GM11168 (cell line): ENCODE results near the gene PCBP2.

Experiments used
- in situ Hi-C: fragments of 300-500 bp; cut with MboI; formaldehyde crosslinking; loops from one replicate; pipeline ENCODE4 v1.12.0; 2022; ENCODE audit warnings: low sequenced_read_pairs; ENCODE audit not compliant: unreplicated experiment

Gene PCBP2

DNA sequence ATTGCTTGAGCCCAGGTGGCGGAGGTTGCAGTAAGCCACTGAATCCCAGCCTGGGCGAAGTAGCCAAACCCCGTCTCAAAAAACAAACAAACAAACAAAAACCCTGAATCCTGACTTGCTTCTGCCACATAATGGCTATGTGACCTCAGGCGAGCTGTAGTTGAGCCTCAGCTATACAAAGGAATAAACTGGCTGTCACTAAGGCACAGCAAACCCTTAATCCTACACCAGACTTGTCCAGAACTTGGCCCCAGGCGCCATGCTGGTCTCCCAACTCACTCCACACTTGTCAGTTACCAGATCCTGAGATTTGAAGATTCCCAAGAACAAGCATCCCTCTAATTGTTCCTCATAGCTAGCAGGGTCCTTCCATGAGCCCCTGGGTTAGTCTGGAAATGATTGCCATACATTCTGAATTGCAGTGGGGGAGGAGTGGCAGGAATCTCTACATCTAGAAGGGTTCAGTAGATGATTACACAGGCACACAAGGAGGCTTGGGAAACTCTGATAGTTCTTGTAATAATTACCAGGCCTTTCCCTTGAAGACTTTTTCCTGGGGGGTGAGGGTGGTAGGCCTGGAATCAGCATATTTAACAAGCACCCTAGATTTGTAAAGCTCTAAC lies 37.5 kb downstream of the PCBP2 start:
- in situ Hi-C loops, result no loop called here

DNA sequence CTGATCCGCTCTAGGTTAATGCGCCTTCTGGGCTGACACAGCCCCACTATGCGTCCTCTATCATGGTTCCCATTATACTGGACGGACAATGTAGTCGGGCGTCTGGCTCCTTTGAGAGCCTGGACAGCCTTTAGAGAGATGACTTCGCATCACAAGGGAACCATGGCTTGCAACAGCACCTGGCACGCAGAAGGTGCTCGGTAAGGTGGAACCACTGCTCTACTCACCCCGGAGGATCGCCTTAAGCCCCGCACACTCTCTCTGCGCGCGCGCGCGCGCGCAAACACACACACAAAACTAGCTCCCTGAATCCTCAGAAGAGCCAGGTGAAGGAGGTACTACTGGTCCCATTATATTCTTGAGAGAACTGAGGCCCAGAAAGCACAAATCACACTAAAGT lies 40.3 kb downstream of the PCBP2 start:
- in situ Hi-C loops, result no loop called here

DNA sequence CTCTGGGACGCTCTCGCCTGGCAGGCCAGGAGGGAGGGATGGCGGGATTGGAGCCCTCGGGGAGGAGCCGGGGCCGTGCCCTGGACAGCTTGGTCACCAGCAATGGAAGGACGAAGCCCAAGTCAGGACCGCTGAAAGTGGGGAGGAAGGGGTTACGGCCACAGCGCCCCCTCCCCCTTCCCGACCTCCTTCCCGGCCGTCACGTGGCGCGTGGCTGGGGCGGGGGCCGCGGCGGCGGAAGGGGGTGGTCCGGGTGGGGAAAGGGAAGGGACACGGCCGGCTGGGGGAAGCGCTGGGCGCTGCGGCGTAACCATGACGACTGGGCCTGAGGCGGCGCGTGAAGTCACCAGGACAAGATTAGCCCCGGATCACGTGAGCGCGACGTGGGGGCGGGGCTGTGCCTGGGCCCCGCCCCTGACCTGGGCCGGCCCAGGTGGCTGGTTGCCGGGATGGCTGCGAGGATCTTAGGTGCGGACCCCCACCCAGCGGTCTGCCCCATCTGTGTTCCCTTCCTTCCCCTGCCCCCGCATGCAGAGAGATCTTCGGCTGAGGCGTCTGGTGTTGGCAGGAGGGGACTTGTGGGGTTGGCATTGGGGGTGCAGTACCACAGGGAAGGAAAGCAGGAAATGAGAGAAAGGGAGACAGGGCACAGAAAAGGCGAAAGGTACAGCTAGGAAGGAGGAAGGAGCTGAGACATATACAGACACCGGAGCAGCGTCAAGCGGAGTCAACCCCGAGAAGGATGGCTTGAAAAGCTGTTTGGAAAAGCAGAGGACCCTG lies 41.1 kb downstream of the PCBP2 start:
- in situ Hi-C loops, result no loop called here

DNA sequence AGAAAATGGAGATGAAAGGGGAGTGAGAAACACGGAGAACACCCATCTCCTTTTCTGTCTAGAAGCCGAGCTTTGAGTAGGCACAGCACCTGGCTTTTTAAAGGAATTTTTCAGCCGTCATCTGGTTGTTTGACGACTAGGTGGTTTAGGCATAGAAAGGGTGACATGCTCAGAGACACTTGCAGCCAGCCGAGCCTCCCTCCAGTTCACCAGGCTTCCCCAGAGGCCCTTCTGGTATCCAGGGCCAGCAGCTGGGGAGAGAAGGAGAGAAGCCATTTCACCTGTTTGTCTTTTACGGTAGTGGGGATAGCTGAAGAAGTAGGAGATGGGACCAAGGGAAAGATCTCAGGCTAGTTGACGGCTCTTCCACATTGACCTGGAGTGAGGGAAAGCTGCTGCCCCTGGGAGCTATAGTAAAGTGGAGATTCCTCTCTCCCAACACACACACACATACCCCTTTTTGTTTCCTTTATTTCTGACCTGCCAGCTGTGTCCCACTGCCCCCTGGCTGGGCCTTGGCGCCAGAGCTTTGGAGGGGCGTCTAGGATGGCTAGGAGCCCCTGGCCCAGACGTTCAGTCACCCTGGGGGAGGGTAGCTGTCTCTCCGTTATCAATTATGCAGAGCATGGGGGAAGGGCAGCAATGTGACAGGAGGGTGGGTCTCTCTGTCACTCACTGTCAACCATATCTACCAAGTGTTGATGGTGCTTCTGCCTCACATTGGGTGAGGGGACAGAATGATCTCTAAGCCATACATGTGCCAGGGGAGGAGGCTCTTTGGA lies 41.9 kb downstream of the PCBP2 start:
- in situ Hi-C loops, result no loop called here

DNA sequence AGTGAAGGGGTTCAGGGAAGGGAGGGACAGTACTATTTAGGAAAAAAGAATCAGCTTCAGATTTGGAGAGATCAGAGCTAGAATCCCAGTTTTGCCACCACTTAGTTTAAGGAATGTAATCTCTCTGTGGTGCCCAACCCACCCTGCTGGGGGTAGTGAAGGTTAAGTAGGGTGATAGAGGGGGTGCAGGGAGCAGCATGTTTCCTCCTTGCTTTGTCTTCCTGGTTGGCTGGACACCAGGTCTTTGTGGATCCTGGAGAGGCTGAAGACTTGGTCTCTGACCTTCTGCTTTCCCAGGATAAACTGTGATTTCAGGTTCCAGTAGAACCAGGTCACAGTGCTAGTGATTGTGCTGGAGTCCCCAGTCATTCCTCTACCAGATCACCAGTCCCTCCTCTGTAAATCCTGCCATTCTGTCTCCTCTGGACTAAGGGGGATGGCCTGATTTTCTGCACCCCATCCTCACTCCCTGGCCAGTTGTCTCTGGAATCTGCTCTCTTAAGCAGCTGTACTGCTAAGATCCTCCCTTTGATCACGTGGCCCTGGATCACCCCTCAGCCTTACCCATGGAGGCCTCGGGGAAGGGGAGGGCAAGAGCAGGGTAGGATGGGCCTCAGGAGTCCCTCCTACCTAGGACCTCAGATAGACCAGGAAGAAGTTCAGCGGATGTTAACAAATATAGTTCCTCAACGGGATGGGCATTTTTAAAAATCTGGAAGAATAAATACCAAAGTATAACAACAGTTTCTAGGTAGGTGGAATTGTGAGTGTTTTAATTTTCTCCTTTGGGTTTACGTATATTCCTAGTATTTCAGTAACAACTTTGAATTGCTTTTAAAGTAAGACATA lies 44.2 kb downstream of the PCBP2 start:
- in situ Hi-C loops, result no loop called here

DNA sequence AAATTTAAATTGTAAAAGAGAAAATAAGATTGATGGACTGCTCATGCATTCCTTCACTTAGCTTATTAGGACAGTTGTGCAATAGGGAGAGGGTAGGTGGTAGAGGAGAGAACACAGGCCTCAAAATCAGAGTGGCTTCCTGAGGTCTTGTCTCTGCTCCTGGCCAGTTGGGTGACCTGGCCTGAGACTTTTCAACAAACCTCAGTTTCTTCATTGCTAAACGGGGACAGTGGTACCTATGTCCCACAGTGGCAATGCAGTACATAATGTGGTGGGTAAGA lies 44.8 kb downstream of the PCBP2 start:
- in situ Hi-C loops, result no loop called here

DNA sequence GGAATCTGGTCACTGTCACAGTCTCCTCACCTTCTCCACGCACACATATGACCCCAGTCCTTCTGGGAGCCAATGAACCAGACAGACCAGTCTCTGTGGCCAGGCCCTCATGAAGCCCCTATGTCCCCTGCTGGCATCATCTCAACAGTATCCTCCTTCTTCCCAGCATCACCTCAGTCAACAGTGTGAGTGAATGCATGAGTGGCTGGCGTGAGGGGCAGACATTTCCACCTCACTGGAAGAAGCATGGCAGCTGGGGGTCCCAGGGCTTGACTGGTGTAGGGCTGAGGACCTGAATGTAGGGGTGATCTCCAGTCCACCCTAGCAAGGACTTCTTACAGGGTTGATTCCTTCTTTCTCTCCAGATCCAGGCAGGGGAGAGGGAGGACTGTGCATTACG lies 45.6 kb downstream of the PCBP2 start:
- in situ Hi-C loops, result no loop called here

DNA sequence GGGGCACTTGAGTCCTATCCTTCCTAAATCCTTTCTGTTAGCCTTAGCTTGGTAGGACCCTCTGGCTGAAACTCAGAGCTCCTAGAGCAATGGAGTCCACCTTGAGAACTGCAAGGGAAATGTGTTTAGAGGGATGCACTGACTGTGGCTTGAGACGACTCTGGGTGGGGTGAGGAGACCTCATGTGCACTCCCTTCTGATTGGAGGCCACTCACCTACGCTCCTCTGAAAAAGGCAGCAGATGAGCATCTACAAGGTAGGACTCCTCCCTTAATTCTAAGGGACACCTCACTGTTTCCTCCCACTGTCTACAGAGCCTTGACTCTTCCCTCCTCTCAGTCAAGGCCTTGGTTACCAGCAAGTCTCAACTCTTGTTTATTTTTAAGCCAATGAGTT lies 46.3 kb downstream of the PCBP2 start:
- in situ Hi-C loops, result no loop called here

DNA sequence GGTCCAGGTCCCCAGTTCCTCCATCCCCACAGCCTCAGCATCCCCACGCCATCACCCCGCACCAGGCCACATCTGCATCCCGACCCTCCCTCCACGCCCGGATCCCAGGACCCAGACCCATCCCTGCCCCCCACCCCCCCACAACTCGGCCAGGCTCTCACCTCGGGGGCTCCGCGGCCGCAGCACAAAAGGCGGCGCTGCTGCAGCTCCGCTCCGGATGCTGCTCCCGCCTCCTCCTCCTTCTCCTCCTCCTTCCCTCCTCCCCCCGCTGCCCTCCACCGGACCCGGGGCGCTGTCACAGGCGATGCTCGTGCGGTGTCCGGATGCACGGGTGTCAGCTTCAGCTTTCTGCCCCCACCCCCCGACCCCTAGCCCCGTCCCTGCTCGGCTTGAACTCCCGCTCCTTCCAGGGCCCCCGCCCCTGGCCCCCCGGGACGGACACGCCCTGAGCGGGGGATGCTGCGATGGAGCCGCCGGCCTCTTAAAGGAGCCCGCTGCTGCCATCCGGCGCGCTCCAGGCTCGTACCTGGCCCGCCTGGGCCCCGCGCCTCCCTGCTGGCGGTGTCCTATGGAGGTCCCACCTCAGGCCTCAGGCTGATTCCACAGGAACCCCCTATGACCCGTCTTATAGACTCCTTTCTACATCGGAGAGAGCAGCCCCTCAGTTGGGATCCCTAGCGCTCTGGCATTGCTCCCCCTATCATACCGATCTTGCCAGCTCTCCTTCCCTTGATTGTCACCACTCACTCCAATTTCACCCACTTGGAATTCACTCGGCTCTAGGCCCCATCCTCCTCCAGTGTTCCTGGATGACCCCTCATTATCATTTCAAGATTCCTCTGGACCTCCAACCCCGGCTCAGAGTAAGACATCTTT lies 47.6 kb downstream of the PCBP2 start, which contains the start of gene MAP3K12:
Gene MAP3K12 (minus strand): TSS at position 193 of the 876 bp plus-strand sequence. CDS start 12,067 bp downstream, outside the sequence.
- in situ Hi-C loops, result no loop called here

DNA sequence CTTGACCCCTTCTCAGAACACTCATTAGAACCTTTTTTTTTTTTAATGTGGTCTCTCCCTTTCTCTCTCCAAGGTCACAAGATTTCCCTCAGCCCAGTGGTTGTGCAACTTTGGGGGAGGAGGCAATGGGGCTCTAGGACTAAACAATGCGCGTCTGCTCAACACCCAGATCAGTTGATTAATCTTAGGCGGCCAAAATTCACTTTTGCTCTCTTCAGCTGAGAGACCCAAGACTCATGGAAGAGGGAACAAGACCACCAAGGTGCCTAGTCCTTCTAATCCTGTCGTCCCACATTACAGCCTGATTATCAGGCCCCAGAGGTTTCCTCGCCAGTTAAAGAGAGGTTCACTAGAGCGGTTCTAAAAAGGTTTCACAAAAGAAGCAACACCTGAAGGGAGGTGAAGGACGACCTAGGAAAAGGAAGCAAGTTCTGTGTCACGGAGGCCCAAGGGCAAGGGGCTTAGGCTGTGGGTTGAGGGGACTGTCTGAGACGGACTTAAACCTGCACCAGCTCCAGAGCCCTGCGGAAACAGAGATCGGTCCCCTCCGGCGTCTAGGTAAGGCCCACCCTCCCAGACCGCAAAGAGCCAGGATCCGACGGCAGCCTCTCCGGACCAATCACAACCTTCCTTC lies 48.4 kb downstream of the PCBP2 start:
- in situ Hi-C loops, result no loop called here

DNA sequence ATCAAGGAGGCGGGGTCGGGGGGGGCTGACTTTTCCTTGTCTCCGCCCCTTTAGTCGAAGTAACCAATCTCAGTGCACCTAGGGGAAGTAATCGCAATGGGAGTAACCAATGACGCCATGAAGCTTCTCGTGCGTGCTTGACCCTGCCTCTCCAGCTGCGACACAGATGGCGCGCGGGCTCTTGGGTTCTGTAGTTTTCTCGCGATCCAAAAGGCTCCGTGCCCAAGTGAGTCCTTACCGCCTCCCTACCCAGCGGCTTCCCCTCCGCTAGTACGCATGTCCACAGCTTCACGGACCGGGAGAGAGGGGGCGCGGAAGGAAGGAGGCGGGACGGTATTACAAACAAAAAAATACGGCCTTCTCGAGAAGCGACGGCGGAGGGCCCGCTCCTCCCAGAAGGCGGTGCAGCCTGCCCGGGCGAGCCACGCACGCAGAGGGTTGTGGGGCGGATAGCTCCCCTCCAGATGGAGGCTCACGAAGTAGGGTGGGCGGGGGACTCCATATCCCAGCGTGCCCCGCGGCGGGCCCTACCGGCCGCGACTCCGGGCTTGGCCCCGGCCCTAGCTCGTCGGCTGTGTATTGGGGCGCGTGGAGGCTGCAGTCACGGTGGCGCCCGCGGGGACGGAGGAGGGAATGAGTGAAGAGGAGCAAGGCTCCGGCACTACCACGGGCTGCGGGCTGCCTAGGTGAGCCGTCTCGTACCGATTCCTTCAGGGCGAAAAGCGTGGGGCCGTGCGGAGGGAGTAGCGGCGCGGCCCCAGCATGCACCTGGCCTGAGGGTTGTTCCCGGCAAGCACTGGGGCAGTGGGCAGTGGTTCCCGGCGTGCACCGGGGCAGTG lies 49.1 kb downstream of the PCBP2 start, which contains the start of gene TARBP2:
Gene TARBP2 (plus strand): TSS at position 508 of the 839 bp plus-strand sequence. CDS start 126 bp downstream, at position 634.
- in situ Hi-C loops, result no loop called here

DNA sequence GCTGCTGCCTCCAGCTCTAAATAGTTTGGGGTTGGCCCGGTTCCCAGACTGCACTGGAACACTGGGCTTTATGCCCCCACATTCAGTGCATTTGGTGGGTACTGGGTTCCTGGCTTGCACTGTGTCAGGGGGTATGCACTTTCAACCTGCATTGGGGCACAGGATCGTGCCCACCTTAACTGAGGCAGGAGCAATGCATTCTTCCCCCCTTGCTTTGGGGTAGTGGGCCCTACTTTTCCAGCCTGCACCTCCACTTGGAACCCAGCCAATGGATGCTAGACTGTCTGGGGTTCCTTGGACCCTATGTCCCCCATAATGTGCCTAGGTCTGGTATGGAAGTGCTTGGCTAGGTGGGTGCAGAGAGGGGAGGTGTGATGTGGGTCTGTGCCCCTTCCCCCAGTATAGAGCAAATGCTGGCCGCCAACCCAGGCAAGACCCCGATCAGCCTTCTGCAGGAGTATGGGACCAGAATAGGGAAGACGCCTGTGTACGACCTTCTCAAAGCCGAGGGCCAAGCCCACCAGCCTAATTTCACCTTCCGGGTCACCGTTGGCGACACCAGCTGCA lies 49.8 kb downstream of the PCBP2 start:
- in situ Hi-C loops, result no loop called here

DNA sequence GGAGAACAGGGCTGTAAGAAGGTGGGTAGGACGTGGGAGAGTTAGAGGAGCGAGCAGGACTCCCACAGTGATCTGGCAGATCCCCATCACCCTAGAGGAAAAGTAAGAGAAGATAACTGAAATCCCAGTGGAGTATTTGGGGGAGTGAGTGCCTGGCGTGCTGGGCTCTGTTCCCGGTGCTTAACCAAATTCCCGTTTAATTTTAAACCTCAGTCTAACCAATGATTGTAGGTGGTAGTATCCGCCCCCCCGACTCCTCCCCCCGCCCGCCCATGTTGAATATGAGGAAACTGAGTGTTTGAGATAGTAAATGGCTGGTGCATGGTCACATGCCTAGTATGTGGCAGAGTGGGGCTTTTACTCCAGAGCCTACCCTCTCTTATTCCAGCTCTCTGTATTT lies 50.4 kb downstream of the PCBP2 start:
- in situ Hi-C loops, result no loop called here

DNA sequence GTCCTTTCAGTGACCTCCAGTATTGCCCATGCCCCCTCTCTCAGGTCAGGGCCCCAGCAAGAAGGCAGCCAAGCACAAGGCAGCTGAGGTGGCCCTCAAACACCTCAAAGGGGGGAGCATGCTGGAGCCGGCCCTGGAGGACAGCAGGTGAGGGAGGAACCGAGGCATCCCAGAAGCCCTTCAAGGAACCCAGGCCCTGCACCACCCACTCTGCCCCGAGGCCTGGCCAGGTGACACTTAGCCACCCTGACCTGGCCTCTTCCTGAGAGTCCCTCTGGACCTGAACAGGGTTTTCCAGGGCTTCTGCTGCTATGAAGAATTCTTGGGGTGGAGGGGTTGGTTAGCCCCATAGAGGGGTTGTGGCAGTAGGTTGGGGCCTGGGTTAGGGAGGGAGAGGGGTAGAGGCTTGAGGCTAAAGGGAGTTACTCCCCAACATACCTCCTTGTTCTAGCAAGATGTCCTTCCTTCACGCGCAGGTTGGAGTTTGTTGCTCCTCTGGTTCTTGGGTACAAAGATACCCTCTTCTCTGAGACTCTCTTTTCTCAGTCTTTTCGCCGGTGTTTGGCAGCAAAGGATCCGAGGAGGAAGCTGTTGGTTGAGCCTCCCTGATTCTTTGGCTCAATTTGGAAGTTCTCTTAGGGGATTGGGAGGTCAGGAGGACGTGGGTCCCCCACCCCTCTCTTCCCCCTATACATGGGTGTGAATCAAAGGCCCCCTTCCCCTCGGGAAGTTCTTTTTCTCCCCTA lies 51.3 kb downstream of the PCBP2 start:
- in situ Hi-C loops, result no loop called here

DNA sequence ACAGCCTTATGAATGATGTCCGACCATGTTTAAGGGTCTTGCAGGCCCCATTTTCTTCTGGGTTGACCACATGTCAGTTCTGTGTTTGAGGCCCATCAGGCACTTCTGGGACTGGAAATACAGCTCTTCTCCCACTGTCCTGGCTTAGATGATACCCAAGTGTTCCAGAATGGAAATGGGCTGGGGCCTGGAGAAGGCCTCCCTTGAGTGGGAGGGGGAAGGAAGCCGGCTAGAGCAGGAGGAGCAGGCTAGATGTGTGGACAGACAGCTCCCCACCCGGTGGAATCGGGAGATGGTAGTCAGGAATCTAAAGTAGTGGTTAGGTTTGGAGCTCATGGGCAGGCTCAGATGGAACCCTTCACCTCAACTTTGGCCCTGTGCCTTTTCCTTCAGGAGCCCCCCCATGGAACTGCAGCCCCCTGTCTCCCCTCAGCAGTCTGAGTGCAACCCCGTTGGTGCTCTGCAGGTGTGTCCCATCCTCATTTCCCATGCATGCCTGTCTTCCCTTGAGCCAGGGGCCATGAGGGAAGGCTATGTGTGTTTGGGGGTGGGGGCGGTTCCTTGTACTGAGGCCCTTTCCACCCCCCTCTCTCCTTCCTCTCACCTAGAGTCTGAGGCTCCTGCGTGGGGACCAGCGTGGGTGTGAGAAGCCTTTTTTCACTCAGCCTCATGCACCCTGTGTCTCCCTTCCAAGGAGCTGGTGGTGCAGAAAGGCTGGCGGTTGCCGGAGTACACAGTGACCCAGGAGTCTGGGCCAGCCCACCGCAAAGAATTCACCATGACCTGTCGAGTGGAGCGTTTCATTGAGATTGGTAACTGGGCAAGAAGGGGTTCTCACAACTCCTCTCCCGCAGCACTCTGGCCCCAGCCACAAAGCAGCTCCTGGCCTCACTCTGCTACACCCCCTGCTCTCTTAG lies 52.4 kb downstream of the PCBP2 start:
- in situ Hi-C loops, result no loop called here

DNA sequence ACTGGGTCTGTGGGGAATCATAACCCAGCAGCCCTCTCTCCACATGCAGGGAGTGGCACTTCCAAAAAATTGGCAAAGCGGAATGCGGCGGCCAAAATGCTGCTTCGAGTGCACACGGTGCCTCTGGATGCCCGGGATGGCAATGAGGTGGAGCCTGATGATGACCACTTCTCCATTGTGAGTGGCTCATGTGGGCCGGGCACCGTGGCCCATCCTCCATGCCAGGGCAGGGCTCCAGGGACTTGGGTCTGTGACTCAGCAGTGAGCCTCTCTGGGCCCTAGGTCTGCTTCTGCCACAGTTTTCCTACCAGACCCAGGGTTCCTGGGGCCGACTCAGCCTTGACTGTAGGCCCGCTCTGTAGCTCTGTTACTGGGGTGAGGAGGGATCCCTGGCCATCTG lies 53.2 kb downstream of the PCBP2 start:
- in situ Hi-C loops, result no loop called here
